HG02943 (cell line): ENCODE results near the gene PATZ1.
"Not testable (repeated sequence)": the region's sequence is repeated elsewhere in the genome, so short reads cannot be mapped to it uniquely, and the experiment has no call there.

Experiments
- ATAC-seq: cut with Tn5 transposase; IDR thresholded peaks from one replicate; pipeline ENCODE4 v1.9.1; 2021; ENCODE audit warnings: mild to moderate bottlenecking, low read depth, moderate library complexity; ENCODE audit not compliant: unreplicated experiment

Gene PATZ1

GRCh38 chr22:31346255-31346732 is at the start of gene PATZ1:
Gene PATZ1, minus strand, starts transcription at chr22:31346346. Its CDS starts 744 bp downstream, at chr22:31345602.
- peak; percentile 24 for ATAC-seq

GRCh38 chr22:31394326-31394725 is 48.2 kb upstream of the PATZ1 start:
- ATAC-seq, result no peak

DNA sequence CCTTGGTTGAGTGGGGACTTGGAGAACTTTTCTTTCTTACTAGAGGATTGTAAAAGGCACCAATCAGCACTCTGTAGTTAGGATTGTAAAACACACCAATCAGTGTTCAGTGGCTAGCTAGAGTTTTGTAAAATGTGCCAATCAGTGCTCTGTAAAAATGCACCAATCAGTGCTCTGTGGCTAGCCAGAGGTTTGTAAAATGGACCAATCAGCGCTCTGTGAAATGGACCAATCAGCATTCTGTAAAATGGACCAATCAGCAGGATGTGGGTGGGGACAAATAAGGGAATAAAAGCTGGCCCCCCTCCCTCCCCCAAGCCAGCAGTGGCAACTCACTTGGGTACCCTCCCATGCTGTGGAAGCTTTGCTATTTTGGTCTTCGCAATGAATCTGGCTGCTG is 47.7 kb upstream of the PATZ1 start:
- ATAC-seq, result no peak

- ATAC-seq, result not testable (repeated sequence)
These were observed 32.5 kb upstream of the PATZ1 start for GRCh38 chr22:31378651-31379050.

GRCh38 chr22:31378123-31378522 is 32.0 kb upstream of the PATZ1 start:
- ATAC-seq, result no peak

- ATAC-seq, result no peak
These were observed 31.5 kb upstream of the PATZ1 start for GRCh38 chr22:31377612-31378011.

GRCh38 chr22:31367426-31367825 is 21.3 kb upstream of the PATZ1 start:
- ATAC-seq, result no peak

DNA sequence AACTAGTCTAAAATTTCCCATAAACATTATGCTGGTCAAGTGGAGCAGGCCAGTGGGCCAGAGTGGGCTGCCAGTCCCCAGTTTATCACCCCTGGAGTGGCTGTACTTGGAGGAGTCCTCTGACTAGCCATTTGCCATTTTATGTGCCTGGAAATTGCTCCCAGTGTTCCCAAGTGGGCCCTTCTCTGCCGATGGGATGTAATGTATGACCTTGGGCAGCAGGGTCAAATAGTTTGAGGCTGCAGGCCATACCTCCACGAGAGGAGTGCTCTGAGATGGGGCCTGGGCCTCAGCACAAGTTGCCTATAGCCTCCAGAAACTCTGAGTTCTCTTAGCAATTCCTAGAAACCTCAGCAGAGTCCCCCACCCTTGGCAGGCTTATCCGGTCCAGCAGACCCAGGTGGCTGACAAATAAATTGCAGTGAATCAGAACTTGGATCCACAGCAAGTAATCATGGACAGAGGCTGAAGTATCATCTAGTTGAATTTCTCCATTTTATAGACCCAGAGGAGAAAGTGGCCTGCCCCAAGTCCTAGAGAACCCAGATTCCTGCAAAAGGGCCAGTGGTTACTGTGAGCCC is 17.8 kb upstream of the PATZ1 start:
- no peak for ATAC-seq

DNA sequence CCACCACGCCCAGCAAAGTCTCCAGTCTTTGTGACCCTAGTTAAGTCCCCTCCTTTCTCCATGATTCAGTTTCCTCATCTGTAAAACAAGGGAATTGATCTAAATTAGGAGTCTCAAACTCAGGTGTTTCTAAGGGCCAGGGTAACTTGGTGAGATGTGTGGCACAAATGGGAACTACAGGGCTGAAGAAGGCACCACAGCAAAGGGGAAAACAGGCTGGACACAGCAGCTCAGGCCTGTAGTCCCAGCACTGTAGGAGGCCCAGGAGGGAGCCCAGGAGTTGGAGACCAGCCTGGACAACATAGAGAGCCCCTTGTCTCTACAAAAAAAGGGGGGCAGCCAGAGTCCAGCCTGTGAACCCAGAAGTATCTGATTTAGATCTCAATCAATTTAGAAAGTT is 15.6 kb upstream of the PATZ1 start:
- ATAC-seq, result no peak

DNA sequence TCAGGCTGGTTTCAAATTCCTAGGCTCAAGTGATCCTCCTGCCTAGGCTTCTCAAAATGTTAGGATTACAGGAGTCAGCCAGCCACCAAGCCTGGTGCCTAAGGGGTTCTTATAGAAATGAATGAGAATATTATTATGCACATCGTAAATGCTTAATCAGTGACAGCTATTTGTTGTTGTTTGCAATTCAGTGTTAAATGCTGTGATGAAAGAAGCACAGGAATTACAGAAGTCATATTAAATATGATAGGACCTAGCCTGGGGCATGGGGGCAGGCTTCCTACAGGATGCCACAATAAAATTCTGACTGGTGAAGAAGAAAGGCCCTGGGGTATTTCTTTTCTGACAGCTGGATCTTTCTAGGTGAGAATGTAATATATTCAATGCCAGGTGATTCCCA is 13.9 kb upstream of the PATZ1 start:
- no peak for ATAC-seq

DNA sequence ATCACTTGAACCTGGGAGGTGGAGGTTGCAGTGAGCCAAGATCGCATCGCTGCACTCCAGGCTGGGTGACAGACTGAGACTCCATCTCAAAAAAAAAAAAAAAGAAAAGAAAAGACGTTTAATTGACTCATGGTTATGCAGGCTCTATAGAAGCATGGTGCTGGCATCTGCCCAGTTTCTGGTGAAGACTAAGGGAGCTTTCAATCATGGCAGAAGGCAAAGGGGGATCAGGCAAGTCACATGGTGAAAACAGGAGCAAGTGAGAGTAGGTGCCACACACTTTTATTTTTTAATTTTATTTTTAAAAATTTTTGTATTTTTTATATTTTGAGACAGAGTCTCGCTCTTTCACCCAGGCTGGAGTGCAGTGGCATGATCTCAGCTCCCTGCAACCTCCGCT is 8.4 kb upstream of the PATZ1 start:
- ATAC-seq, result no peak

- no peak for ATAC-seq
These were observed 4.3 kb upstream of the PATZ1 start for GRCh38 chr22:31350410-31350863.

GRCh38 chr22:31349960-31350359 is 3.8 kb upstream of the PATZ1 start:
- no peak for ATAC-seq

GRCh38 chr22:31348766-31349165 is 2.6 kb upstream of the PATZ1 start:
- ATAC-seq, result no peak

- not testable (repeated sequence) for ATAC-seq
These were observed 1.8 kb upstream of the PATZ1 start for GRCh38 chr22:31348009-31348337.

GRCh38 chr22:31347251-31348008 is 1.3 kb upstream of the PATZ1 start:
- ATAC-seq, result no peak

- ATAC-seq, result no peak
These were observed 646 bp upstream of the PATZ1 start for GRCh38 chr22:31346733-31347250.

DNA sequence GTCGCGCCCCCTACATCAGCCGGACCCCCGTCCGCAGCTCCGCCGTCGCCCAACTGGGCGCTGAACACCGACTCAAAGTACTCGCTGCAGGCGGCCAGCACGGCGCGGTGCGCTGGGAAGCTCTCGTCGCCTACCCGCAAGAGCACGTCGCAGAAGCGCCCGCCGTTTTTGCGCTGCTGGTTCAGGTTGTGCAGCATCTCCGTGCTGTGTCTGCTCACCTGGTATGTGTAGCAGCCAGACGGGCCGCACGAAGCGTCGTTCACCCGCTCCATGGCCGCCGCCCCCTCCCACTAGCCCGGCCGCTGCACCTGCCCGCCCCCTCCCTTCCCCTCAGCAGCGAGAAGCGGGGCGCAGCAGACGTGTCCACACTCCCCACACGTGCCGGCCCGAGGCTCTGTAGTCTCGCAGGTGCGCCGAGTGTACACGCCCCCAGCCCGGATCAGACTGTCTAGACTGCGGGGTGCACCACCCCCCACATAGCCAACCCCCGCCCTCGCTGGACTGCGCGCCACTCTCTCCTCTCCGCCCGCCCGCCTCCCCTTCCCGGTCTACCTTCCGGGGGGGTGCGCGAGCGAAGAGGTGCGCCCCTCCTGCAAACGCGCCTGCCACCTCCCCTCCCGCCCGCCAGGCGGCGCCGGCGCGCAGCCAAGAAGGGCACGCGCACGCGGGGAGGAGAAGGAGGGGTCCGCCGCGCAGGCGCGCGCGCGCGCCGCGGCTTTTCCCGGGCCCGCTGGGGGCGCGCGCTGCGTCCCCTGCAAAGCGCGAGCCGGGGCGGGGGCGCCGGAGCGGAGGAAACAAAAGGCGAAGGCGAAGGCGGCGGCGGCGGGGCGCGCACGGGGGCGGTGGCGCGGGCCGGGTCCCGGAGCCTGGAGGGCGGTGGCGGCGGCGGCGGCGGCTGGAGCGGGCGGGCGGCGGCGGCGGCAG is 553 bp downstream of the PATZ1 start:
- peak; percentile 43 for ATAC-seq

DNA sequence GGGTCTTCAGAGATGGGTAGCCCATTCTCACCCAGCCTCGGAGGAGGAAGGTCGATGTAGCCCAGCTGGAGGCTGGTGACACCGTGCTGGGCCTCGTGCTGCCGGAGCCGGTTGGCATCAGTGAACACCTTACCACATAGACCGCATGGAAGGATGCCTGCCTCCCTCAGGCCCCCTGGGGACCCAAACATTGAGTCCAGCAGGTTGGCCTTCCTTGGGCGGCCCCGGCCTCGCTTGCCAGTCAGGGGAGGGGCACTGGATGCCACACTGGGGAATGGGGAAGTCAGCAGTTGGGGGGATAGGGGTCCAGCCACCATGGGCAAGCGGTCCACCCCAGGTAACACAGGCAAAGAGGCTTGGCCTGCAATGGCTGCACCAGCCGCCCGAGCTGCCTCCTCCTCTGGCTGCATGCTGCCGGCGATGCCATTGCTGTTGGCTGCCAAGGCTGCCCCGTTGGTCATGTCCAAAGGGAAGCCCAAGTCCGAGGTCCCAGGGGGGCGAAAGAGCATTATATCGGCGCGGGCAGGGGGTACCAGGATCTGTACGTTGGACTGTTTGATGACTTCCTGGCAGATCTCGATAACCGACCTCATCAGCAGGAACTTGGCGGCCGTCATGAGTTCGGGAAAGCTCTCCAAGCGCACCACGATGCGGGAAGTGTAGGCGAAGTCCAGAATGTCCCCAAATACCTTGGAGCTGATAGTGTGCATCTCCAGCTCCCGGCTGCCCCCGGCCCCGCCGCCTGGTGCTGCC is 1.4 kb downstream of the PATZ1 start:
- ATAC-seq, result no peak

DNA sequence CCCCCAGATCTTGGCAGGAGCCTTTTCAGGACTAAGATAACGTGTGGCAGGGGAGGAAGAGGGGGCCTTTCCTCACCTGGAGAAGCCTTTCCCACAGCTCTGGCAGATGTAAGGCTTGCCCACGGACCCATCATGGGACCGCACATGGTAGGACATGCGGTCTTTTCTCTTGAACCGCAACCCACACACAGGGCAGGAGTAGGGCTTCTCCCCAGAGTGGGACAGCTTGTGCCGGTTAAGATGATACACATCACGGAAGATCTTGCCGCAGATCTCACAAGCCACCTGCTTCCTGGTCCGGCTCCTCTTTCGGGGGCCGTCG is 1.9 kb downstream of the PATZ1 start:
- no peak for ATAC-seq
